Keratinocyte (primary cell): ENCODE results near the gene OR5T1.

ENCODE experiments used
- CTCF ChIP-seq, 3 experiments: IDR thresholded peaks in 1 of 3; conservative IDR thresholded peaks in 1 of 3; optimal IDR thresholded peaks in 1 of 3; 2 replicates in 2 of 3; 3 replicates in 1 of 3; pipeline versions ENCODE3 to v1.5.1; 2011; ENCODE audit warnings: low read length in 3 of 3, mild to moderate bottlenecking in 3 of 3, moderate library complexity in 2 of 3, control low read depth in 1 of 3, inconsistent platforms in 1 of 3; ENCODE audit not compliant: insufficient read depth in 2 of 3; ENCODE audit errors: extremely low read depth in 1 of 3
- EZH2 ChIP-seq: IDR thresholded peaks from one replicate; pipeline ENCODE4 v1.6.1; 2012; ENCODE audit warnings: inconsistent platforms, mild to moderate bottlenecking, low read length, moderate library complexity

GRCh38 chr11:56271092-56271491 is 2.9 kb upstream of the OR5T1 start:
- TF ChIP-seq CTCF (optimal IDR thresholded peaks at IDR 0.05 in 1 of 3, IDR thresholded peaks at IDR 0.05 in 1 of 3, conservative IDR thresholded peaks at IDR 0.05 in 1 of 3; ENCODE audit: extremely low read depth in 1 of 3, insufficient read depth in 2 of 3, low read length in 3 of 3) (no peak), EZH2 (no peak)
